PC-3 (cell line): ENCODE data around the gene SMG7. TPM values are rescaled to one million over a fixed set of nuclear protein-coding genes. Genes with fewer than 3 reads are reported as not detected.

Source experiments
- ATAC-seq: fragments of 200-7000 bp; cut with Tn5 transposase; 2 replicates; pipeline ENCODE4 v1.9.1; 2020; ENCODE audit warnings: mild to moderate bottlenecking, moderate library complexity
- BruUV-seq: library from RNA; stranded (reverse); fragments of 400-500 nt; replicated peaks from 2 replicates; lab custom pipeline; 2021; lab: Mats Ljungman, UMichigan
- CTCF ChIA-PET: fragments of 300-600 bp; sonication (Branson Sonifier 250); formaldehyde crosslinking; loops from one replicate; lab custom pipeline; 2022; ENCODE audit warnings: antibody characterized with exemption; lab: Charles Lee
- POLR2A ChIA-PET: fragments of 300-600 bp; sonication (Branson Sonifier 250); formaldehyde crosslinking; loops from one replicate; lab custom pipeline; 2022; ENCODE audit warnings: antibody characterized with exemption; ENCODE audit not compliant: unreplicated experiment; lab: Charles Lee
- DNase-seq: peaks from one replicate; pipeline ENCODE4 v3.0.0-alpha.2; 2015
- H2AFZ ChIP-seq: fragments of 300-600 bp; sonication (generic); 2 replicates; pipeline ENCODE4 v1.6.0; 2016; ENCODE audit warnings: antibody characterized with exemption, low read length
- H3F3A ChIP-seq: fragments of 300-600 bp; sonication (generic); one replicate; pipeline ENCODE4 v1.6.0; 2017; ENCODE audit warnings: antibody characterized with exemption, low read length, control low read depth, mild to moderate bottlenecking; ENCODE audit not compliant: unreplicated experiment
- H3K27ac ChIP-seq: fragments of 300-600 bp; sonication (generic); 2 replicates; pipeline ENCODE4 v1.5.1; 2016; ENCODE audit warnings: mild to moderate bottlenecking, low read length
- H3K27me3 ChIP-seq: fragments of 300-600 bp; sonication (generic); 2 replicates; pipeline ENCODE4 v1.6.1; 2016; ENCODE audit warnings: low read length, mixed read lengths
- H3K36me3 ChIP-seq: fragments of 300-600 bp; sonication (generic); 2 replicates; pipeline ENCODE4 v1.6.1; 2016; ENCODE audit warnings: low read depth, mixed run types, low read length, mixed read lengths
- H3K4me1 ChIP-seq: fragments of 300-600 bp; sonication (generic); 2 replicates; pipeline ENCODE4 v1.5.1; 2016; ENCODE audit warnings: low read length; ENCODE audit not compliant: insufficient read depth
- H3K4me2 ChIP-seq: fragments of 300-600 bp; sonication (generic); 2 replicates; pipeline ENCODE4 v1.6.0; 2016; ENCODE audit warnings: low read length
- H3K4me3 ChIP-seq: fragments of 300-600 bp; sonication (generic); 2 replicates; pipeline ENCODE4 v1.5.1; 2016; ENCODE audit warnings: mild to moderate bottlenecking, low read length, mixed read lengths
- H3K79me2 ChIP-seq: fragments of 300-600 bp; sonication (generic); 2 replicates; pipeline ENCODE4 v1.6.1; 2017; ENCODE audit warnings: low read length, mixed read lengths
- H3K9ac ChIP-seq: fragments of 300-600 bp; sonication (generic); 2 replicates; pipeline ENCODE4 v1.6.0; 2016; ENCODE audit warnings: mild to moderate bottlenecking, low read length
- H3K9me2 ChIP-seq: fragments of 300-600 bp; sonication (generic); replicated peaks from 2 replicates; pipeline ENCODE4 v1.6.1; 2016; ENCODE audit warnings: mixed run types, low read length, mixed read lengths
- H3K9me3 ChIP-seq: fragments of 300-600 bp; sonication (generic); 2 replicates; pipeline ENCODE4 v1.6.1; 2016; ENCODE audit warnings: low read length, mixed read lengths
- H4K20me1 ChIP-seq: fragments of 300-600 bp; sonication (generic); 2 replicates; pipeline ENCODE4 v1.6.1; 2016; ENCODE audit warnings: low read length, mixed read lengths
- CTCF ChIP-seq: fragments of 300-600 bp; sonication (generic); conservative IDR thresholded peaks from 2 replicates; pipeline ENCODE4 v1.5.1; 2017; ENCODE audit warnings: antibody characterized with exemption, low read depth, mild to moderate bottlenecking, low read length
- EZH2 ChIP-seq: fragments of 300-600 bp; sonication (generic); IDR thresholded peaks from one replicate; pipeline ENCODE4 v1.6.1; 2017; ENCODE audit warnings: antibody characterized with exemption, mild to moderate bottlenecking, low read length; ENCODE audit not compliant: unreplicated experiment
- EZH2phosphoT487 ChIP-seq: fragments of 300-600 bp; sonication (generic); IDR thresholded peaks from 2 replicates; pipeline ENCODE4 v1.6.1; 2018; ENCODE audit warnings: mild to moderate bottlenecking, antibody characterized with exemption, low read length, borderline replicate concordance
- intact Hi-C: fragments of 100-400 bp; cut with micrococcal nuclease; formaldehyde crosslinking; loops from 2 replicates; pipeline ENCODE4 v1.9.0; 2023
- total RNA-seq: library from RNA; depleted of rRNA; stranded (reverse); fragments of >200 nt; gene quantifications from 2 replicates; pipeline ENCODE4 v1.2.3, GENCODE V29; 2014

The SMG7 gene
- total RNA-seq, 1 experiment from 2014 or later: 25.5 TPM

DNA sequence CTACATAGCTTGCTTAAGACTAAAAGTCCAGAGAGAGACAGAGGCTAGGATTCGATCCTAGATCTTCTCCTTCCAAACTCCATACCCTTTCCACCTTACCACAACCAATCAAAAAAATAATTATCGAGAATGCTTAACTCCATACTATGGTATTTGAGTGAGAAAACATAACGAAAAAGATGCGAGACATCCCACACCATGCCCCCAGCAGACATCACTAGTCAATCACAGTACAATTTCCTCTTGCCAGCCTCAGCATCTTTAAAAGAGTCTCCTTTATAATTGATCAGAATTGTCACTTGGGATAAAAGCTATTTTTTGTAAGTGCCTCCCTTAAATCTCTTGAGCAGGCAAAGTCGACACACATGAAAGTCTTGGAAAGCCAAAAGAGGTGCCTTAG lies 117.1 kb downstream of the SMG7 start:
- Histone ChIP-seq H3K27ac (no peak overlapping the region), H3K9ac (no peak overlapping the region), H3K4me3 (no peak overlapping the region), H3K36me3 (no peaks in the 10 kb centered on the region), H3K9me2 (no peaks in the 10 kb centered on the region), H3K79me2 (no peaks in the 10 kb centered on the region), H4K20me1 (no peaks in the 10 kb centered on the region), H3F3A (no peaks in the 10 kb centered on the region), H3K4me1 (peaks cover 12% of the 10 kb centered on the region), H3K9me3 (no peaks in the 10 kb centered on the region), H3K27me3 (no peaks in the 10 kb centered on the region), H3K4me2 (no peak overlapping the region), H2AFZ (no peak overlapping the region)
- POLR2A ChIA-PET: no interaction called here
- intact Hi-C loops: loop anchor here (5.0 kb wide), 1 partner anchor 632 kb away; no protein-coding TSS in a partner anchor
- TF ChIP-seq EZH2 (no peak), CTCF (no peak), EZH2phosphoT487 (no peak)
- DNase-seq: no peak
- ATAC-seq: no peak
- CTCF ChIA-PET: no interaction called here
- no TSS peak for BruUV-seq

DNA sequence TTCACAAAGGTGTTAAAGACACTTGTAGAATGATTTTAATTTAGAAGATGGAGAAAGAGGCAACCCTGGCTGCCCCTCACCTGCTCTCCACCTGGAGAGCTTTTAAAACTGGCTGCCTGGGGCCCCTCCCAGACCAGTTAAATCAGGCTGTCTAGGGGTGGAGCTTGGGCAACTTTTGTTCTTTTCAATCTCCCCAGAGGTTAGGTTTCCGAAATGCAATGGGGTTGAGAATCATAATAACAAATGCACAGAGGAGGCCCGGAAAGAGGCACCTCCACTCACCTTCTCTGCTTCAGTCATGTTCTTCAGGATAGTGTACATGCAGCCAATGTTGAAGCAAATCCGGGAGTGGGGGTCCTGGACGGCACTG lies 117.6 kb downstream of the SMG7 start:
- Histone ChIP-seq H3K27me3 (no peaks in the 10 kb centered on the region), H3K27ac (no peak overlapping the region), H3F3A (no peaks in the 10 kb centered on the region), H3K36me3 (no peaks in the 10 kb centered on the region), H3K4me3 (no peak overlapping the region), H3K9me2 (no peaks in the 10 kb centered on the region), H3K9ac (no peak overlapping the region), H3K79me2 (no peaks in the 10 kb centered on the region), H3K4me2 (no peak overlapping the region), H3K4me1 (peaks cover 12% of the 10 kb centered on the region), H2AFZ (no peak overlapping the region), H4K20me1 (no peaks in the 10 kb centered on the region), H3K9me3 (no peaks in the 10 kb centered on the region)
- POLR2A ChIA-PET: no interaction called here
- DNase-seq (no peak), ATAC-seq (no peak)
- CTCF ChIA-PET: no interaction called here
- intact Hi-C loops: loop anchor here (5.0 kb wide), 1 partner anchor 633 kb away; no protein-coding TSS in a partner anchor
- no peak for TF ChIP-seq EZH2
- no peak for TF ChIP-seq EZH2phosphoT487
- no peak for TF ChIP-seq CTCF
- TSS peak; percentile 74 for BruUV-seq

GRCh38 chr1:183590244-183591191 lies 118.2 kb downstream of the SMG7 start, which contains the start of gene NCF2:
Gene NCF2, minus strand, starts transcription at chr1:183590459. Its CDS starts 130 bp downstream, at chr1:183590329.
- no peaks in the 10 kb centered on the region for H3K27me3 ChIP-seq
- H4K20me1 ChIP-seq: no peaks in the 10 kb centered on the region
- POLR2A ChIA-PET: no interaction called here
- no peaks in the 10 kb centered on the region for H3K36me3 ChIP-seq
- no peaks in the 10 kb centered on the region for H3F3A ChIP-seq
- H3K9ac ChIP-seq: no peak within 1 kb of the TSS
- H3K4me2 ChIP-seq: no peak within 1 kb of the TSS
- DNase-seq (no peak), ATAC-seq (peak; percentile 45)
- H3K9me2 ChIP-seq: no peaks in the 10 kb centered on the region
- peaks cover 12% of the 10 kb centered on the region for H3K4me1 ChIP-seq
- no peaks in the 10 kb centered on the region for H3K9me3 ChIP-seq
- no peaks in the 10 kb centered on the region for H3K79me2 ChIP-seq
- TF ChIP-seq EZH2phosphoT487: no peak
- TF ChIP-seq EZH2: no peak
- TF ChIP-seq CTCF: no peak
- CTCF ChIA-PET: no interaction called here
- intact Hi-C loops: no loop called here
- H2AFZ ChIP-seq: 0 out of 2 replicates have a peak within 1 kb of the TSS, but pooled peaks have one; percentile 15
- H3K4me3 ChIP-seq: no peak within 1 kb of the TSS
- H3K27ac ChIP-seq: no peak within 1 kb of the TSS
- no TSS peak for BruUV-seq
